HG03457 (cell line): ENCODE results near the gene EIPR1.
"Not testable (repeated sequence)": the region's sequence is repeated elsewhere in the genome, so short reads cannot be mapped to it uniquely, and the experiment has no call there.

Experiments used
- ATAC-seq: cut with Tn5 transposase; IDR thresholded peaks from one replicate; pipeline ENCODE4 v1.9.1; 2021; ENCODE audit warnings: moderate number of reproducible peaks; ENCODE audit not compliant: unreplicated experiment

Gene EIPR1

DNA sequence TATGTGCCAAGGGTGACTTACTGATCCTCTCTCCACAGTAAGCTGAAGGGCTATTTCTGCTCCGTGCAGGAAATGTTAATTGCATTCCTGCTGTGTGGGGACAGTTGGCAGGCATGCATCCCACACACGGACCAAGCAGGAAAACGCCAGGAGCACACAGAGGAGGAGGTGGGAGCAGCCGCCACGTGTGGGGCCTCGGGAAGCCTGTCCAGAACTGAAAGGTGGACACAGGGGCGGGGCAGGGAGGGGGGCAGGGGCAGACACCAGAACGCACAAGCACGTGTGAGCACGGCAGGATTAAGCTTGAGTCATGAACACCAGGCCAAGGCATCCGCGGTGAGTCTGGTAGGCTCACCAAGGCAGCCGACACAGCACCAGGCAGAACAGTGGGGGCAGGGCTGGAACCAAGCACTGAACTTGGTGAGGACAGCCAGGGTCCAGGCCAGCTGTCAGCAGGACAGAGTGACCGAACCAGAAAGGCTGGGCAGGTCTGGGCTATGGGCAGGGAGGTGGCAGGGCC is 177.1 kb downstream of the EIPR1 start:
- no peak for ATAC-seq

DNA sequence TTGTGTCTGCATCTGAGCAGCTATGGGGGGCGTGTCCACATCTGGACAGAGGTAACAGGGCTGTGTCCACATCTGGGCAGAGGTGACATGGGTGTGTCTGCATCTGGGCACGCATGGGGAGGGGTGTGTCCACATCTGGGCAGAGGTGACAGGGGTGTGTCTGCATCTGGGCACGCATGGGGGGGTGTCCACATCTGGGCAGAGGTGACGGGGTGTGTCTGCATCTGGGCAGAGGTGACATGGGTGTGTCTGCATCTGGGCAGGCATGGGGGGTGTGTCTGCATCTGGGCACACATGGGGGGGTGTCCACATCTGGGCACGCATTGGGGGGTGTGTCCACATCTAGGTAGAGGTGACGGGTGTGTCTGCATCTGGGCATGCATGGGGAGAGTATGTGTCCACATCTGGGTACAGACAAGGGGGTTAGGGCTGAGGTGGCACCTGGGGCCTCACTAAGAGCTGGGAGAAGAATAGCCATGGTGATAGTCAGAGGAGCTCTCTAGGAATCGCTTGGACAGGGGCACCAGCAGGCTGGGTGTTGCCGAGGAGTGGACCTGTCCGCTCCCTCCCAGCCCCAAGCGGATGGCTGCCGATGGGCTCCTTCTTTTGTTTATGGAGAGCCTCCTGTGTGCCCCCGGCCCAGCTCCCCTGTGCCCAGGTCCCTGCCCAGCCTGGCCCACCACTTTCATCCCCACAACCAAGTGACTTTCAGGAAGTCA is 177.8 kb downstream of the EIPR1 start:
- no peak for ATAC-seq

DNA sequence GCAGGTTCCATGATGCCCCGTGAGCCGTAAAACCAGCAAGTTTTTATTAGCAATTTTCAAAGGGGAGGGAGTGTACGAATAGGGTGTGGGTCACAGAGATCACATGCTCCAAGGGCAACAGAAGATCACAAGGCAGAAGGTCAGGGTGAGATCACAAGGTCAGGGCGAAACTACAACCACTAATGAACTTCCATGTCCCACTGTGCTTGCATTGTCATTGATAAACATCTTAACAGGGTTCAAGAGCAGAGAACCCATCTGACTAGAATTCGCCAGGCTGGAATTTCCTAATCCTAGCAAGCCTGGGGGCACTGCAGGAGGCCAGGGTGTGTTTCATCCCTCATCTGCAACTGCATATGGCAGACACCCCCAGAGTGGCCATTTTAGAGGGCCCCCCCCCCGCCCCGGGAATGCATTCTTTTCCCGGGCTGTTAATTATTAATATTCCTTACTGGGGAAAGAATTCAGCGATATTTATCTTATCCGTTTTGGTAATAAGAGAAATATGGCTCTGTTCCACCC is 178.9 kb downstream of the EIPR1 start:
- not testable (repeated sequence) for ATAC-seq

DNA sequence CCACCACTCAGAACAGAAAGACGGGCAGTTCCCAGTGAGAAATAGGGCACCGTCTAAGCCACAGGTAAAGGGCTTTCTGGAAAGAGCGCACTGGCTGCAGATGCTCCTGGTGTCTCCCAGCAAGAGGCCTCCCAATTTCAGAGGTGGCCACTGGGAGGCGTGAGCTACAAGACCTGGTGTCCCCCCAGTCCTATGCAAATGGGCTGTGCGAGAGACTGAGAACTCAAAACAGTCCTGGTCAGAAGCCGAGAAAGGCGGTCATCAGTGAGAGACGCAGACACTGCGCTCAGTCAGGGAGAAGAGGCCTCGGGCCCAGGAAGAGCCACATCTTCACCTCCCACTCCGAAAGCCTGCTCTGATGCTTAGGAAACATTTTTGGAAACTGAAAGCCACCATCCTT is 179.5 kb downstream of the EIPR1 start:
- ATAC-seq, result no peak

DNA sequence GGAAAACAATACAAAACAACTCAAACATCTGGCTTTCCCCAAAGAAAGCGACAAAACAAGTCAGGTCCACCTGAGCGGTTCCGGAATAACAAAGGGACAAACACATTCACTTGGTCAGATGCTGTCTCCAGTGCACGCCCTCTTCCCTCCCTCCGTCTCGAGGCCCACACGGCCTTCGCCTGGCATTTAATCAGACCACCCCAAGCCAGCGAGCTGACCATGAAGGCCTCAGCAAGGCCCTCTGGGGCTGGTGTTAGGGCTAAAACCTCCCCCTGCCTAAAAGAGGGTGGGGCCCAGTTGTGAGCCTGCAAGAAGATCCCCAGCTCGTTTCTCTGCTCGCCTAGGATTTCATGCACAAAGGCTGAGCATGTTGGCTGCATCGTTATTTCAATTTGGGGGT is 180.3 kb downstream of the EIPR1 start:
- ATAC-seq, result no peak

DNA sequence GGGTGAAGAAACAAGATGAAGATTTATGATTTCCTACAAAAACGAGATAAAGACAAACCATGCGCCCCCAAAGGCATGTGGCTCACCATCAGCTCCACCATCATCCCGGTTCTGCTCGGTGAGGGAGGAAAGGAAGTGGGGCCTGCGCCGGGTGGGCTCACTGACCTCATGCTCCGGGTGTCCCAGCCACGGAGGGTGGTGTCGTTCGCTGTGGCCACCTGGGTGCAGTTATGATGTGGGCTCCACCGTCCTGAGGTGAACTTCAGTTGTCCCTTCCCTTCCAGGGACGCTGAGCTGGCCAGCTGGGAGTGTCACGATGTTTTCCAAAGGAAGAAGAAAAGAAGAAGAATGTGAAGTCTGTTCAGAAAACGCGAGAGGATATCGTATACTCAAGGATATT is 180.9 kb downstream of the EIPR1 start:
- ATAC-seq, result no peak

DNA sequence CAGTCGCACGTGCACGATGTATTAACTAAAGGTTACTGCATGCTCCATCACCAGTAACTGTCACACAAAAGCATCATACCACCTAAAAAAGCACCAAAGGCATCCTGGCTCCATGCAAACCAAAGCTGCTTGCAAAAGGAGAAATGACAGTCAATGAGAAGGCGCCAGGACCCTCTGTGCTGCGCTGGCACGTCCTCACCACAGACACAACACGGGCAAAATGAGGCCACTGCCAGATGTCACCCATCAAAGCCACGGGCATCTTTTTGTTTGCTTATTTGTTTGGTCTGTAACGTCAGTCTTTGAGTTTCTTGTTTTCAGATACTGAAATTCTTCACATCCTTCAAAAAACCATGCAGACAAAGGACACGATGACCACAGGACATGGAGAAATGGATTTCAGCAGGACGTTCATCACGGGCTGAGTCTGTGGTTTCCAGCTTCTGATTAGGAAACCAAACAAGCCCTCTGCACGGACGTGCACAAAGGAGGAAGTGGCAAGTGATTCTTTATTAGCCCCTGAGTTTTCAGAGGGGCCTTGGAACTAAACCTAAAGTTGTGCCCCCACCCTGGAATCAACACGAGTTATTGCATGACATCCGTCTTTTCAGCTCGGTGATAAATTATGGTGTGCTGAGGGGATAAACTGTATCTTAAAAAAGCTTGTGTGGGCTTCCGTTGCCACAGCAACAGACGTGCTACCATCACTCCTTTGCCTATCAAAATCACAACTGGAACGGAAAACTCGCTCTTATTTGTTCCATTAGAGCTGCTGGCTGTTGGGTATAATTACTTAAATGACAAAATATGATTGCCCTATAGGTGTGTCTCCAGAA is 181.8 kb downstream of the EIPR1 start:
- ATAC-seq, result no peak

DNA sequence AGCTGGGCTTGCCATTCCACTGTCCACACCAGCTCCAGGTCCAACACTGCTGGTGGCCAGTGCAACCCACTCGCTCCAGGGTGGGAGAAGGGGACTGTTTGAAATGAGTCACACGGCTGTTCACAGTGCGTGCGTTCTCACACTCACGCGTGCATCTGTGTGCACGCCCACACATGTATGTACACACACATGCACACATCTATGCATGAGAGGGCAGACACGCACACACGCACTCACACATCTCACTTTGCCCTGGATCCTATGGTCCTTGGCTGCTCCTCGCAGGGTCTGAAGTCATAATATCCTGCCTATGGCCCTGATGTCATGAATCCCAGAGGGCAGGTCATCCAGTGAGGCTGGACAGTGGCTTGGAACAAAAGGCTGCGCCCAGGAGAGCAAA is 182.8 kb downstream of the EIPR1 start:
- ATAC-seq, result no peak

DNA sequence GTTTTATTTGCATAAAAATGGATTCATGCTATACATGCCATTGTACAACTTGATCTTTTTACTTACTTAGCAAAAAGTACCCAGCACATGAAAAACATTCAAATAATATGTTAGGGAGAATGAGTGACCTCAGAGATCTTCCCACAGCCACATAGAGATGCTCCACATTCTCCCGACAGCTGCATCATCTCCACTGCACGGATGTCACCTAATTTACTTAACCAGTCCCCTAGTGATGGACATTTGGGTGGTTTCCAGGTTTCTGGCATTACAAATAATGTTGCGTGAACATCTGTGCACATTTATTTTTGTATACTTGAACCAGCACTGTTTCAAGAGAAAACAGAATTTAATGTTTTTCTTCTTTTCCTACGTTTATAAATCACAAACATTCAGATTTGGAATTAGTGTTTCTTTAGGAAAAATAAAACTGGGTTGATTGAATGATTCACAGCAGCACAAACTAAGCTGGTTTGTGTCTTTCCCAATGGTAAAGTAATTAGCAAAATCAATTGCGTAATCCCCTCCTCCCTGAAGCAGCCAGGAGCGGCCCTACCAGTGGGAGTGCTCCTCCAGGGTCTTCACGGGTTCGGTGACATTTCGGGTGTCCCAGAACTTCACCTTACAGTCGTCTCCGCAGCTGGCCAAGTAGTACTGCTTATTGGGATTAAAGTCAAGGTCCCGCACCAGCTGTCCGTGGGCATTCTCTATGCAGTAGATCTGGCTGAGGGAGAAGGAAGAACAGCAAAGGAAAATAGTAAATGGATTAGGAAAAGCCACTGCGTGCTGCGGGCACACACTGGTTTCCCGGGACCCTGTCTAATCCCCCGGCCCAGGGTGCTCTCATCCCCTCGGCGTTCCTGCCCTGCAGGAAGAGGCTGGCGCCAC is 183.9 kb downstream of the EIPR1 start:
- no peak for ATAC-seq

DNA sequence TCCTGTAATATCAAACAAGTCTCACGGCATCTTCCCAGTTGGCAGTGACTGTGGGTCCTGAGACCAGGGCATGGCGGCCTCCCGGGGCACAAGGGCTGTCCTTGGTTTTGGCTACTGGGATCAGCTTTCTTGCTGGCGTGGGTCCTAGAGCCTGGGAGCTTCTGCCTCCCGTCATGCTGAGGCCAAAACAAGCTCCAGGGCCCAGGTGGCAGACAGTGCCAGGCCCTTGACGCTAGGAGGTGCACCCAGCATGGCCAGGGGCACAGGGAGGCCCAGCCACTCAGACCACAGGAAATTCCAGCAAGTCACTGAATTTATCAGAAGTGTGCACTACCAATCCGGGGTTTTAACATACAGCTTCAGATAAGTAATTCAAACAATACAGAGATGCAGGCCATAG is 184.7 kb downstream of the EIPR1 start:
- ATAC-seq, result no peak

DNA sequence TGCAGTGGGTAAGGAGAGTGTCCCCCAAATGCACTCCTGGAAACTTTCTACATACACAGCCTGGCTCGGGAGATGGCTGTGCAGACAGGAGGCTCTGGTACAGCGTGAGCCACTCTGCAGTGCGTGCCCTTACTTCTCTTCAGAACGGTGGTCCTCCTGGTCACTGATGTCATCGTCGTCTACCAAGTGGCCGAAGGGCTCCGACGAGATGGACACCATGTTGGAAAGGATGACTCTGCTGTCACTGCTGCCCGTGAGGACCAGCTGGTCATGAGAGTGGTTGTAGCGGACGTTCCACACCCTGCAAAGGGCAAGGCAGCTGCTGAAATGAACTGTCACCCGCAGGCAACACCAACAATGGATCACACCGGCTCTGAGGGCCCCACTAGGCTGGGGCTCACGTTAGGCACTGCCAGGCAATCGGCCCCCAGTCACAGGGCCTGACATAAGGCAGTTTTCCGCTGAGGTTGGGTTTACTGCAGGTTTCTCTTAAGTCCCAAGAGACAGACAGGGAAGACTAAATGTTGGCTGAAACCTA is 185.3 kb downstream of the EIPR1 start:
- ATAC-seq, result no peak

DNA sequence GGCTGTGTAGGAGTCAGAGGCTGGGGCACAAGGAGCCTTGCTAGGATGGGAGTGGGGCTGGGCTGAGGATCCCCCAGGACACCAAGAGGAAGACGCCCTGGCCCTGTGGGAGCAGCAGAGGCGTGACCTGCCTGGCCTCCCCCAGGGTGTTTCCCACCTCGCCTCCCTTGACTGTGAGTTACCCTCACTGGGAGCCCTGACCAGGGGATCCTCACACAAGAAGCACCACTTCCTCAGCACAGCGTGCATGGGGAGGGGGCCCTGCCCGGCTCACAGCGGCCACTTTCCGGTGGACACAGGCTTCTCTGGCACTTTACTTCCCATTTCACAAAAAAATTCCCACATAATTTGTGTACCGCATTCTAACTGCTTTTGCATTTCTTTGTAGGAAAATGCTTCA is 187.7 kb downstream of the EIPR1 start:
- ATAC-seq, result no peak

DNA sequence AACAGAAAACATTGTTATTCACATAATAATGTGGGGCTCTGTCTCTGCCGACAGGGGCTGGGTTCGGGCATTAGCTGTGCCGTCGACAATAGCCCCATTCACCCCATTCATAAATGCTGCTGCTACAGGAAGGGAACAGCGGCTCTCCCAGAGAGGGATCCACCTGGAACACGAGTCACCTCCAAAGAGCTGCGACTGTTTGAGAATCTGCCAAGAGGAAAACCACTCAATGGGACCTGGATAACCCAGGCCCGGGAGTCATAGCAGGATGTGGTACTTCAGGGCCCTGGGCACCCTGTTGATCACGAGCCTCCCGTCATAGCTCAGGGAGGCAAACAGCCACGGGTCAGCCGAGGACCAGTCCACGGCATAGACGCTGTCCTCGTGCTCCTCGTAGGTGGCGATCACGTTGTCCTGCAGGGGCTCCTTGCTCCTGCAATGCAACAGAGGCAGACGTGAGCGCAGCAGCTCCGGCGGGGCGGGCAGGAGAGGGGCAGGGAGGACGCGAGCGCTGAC is 188.5 kb downstream of the EIPR1 start:
- ATAC-seq, result no peak

DNA sequence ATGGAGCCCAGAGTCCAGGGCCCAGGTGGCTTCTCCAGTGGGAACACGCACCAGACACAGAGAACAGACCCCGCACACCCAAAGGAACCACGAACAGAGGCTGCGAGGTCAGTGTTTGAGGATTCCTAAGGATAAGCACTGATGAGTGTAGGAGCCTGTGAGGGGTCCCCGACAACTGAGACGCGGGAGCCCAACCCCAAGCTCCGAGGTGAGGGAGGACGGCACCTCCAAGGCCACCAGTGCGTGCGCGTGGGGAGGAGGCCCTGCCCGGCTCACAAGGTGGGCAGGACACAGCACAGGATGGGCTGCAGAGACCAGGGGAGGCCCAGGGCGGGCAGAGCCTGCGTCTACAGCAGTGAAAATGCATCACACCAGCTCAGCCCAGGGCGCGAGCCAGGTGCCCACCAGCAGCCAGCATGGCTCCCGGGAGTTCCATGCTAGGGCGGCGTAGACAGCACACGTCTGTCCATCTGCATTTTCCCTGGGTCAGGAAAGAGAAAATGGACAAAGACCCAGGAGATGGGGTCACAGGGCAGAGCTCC is 189.1 kb downstream of the EIPR1 start:
- no peak for ATAC-seq

DNA sequence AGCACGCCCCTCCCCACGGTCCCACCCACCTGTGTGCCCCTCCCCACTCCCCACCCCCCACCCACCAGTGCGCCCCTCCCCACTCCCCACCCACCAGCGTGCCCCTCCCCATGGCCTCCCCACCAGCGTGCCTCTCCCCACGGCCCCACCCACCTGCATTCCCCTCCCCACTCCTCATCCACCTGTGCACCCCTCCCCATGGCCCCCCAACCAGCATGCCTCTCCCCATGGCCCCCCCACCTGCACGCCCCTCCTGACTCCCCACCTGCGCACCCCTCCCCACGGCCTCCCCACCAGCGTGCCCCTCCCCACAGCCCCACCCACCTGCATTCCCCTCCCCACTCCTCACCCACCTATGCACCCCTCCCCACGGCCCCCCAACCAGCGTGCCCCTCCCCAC is 190.2 kb downstream of the EIPR1 start:
- no peak for ATAC-seq

DNA sequence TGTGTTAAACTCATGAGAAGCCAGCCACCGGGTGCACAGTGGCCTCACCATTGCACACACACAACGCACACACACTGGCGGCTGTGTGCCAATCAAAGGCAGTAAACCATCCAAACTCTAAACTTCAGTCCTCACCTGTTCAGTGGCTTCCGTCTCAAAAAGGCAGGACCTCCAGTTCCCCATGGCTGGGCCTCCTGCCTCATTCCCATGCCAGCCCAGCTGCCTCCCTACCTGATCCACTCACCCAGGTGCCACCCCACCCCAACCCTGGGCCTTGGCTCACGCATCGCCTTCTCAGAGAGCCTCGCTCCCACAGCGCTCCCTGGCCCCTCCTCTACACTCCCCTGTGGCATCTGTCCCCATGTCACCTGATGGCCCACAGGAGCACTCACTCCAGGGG is 190.9 kb downstream of the EIPR1 start:
- no peak for ATAC-seq

DNA sequence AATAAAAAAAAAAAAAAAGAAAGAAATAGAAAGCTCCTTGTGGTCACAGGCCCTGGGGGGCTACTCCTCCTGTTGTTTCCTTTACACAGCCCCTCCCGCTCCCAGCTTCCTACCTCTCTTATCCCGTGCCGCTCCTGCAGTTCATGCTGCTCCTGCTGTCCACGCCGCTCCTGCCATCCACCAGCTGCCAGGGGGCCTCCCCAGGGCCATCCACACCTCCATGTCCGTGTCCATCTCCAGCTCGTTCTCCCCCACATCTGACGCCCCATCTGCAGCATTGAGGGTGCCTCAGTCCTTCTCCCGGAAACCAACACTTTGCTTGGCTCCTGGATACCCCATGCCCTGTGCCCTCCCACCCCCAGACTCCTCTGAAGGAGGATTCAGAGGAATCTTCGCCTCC is 191.7 kb downstream of the EIPR1 start:
- no peak for ATAC-seq

DNA sequence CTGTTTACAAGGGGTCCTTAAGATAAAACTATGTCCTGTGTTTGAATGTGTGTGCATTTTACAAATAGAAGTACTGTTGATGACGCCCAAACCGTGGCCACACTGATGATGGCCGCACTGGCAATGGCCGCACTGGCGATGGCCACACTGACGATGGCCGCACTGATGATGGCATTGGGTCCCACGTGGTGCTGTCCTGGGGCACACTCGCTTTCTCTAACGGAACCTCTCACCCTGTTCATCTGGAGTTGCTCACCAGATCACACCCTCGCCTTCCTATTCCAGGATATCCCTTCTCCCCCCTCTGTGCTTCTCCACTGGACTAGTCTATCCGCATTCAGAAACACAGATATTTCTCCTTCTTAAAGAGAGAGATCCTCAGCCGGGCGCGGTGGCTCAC is 192.4 kb downstream of the EIPR1 start:
- no peak for ATAC-seq

DNA sequence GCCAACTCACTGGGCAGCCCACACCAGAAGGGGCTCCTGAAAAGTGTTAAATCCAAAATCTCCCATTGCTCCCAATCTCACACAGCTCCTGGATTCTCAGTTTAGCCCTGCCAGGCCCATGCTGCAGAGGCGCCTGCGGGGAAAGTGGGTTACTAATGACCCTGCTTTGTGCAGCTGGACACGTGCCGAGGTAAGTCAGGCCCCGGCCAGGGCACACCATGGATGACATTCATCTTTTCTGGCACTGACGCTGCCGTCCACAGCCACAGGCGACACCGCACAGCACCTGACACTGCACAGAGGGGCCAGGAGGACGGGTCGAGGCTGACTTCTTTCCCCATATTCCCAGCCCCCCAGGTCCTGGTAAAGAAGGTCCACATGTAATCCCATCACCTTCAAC is 193.5 kb downstream of the EIPR1 start:
- ATAC-seq, result no peak

DNA sequence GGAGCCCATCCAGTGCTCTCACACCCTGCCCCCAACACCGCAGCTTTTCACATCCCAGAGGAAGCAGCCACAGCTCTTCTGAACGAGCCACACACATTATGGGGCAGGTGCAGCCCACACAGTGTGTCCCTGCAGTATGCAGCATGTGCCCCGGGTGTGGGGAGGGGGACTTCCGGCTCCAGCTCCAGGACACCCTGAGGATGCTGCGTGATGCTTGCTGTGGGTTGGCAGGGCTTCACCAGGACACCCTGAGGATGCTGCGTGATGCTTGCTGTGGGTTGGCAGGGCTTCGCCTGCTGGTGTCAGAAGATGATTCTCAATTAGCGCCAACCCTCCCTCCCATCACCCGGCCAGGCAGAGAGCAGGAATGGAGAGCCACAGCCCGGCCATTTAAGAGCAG is 193.9 kb downstream of the EIPR1 start:
- no peak for ATAC-seq
